Effector CD8-positive, alpha-beta T cell (primary cell): ENCODE results near the gene INPP5A.
"Not testable (repeated sequence)": the region's sequence is repeated elsewhere in the genome, so short reads cannot be mapped to it uniquely, and the experiment has no call there.

ENCODE experiments used
- DNase-seq: peaks from one replicate; lab custom pipeline; 2025; lab: John Stamatoyannopoulos, UW

Gene INPP5A

GRCh38 chr10:132815168-132815857 is 277.7 kb downstream of the INPP5A start:
- DNase-seq, result no peak

- no peak for DNase-seq
These were observed 279.1 kb downstream of the INPP5A start for GRCh38 chr10:132816718-132817117.

- DNase-seq, result no peak
These were observed 280.2 kb downstream of the INPP5A start for GRCh38 chr10:132817701-132818211.

- no peak for DNase-seq
These were observed 282.5 kb downstream of the INPP5A start for GRCh38 chr10:132820056-132820455.

- DNase-seq, result not testable (repeated sequence)
These were observed 288.4 kb downstream of the INPP5A start for GRCh38 chr10:132825783-132826523.

- DNase-seq, result no peak
These were observed 289.2 kb downstream of the INPP5A start for GRCh38 chr10:132826524-132827422.

GRCh38 chr10:132827423-132827789 is 289.8 kb downstream of the INPP5A start:
- no peak for DNase-seq

- DNase-seq, result no peak
These were observed 290.4 kb downstream of the INPP5A start for GRCh38 chr10:132827861-132828539.

GRCh38 chr10:132828681-132829080 is 291.1 kb downstream of the INPP5A start:
- no peak for DNase-seq

- no peak for DNase-seq
These were observed 291.8 kb downstream of the INPP5A start for GRCh38 chr10:132829403-132829802.

GRCh38 chr10:132832186-132832969 is 294.8 kb downstream of the INPP5A start:
- DNase-seq, result no peak
